Fibroblast of lung (primary cell): ENCODE data around the gene MMP19.

Source experiments
- CTCF ChIP-seq, 2 donors: IDR thresholded peaks in 1 of 2; conservative IDR thresholded peaks in 1 of 2; 1 replicate in 1 of 2; 2 replicates in 1 of 2; pipeline ENCODE4 v1.5.1; 2011 to 2012; ENCODE audit warnings: low read length in 2 of 2, control low read depth in 1 of 2, inconsistent platforms in 1 of 2, low read depth in 1 of 2, mild to moderate bottlenecking in 1 of 2
- EZH2 ChIP-seq: IDR thresholded peaks from 2 replicates; pipeline ENCODE4 v1.5.1; 2012; ENCODE audit warnings: low read length, control low read depth, mild to moderate bottlenecking; ENCODE audit errors: missing control alignments

GRCh38 chr12:55789893-55790292 lies 52.8 kb downstream of the MMP19 start:
- no peak for TF ChIP-seq CTCF (conservative IDR thresholded peaks at IDR 0.05 in 1 of 2, IDR thresholded peaks at IDR 0.05 in 1 of 2; ENCODE audit: low read depth in 1 of 2, low read length in 2 of 2)
- no peak for TF ChIP-seq EZH2
